GM18507 (cell line): ENCODE measurements around the gene OPHN1.

Source experiments
- DNase-seq: peaks from one replicate; pipeline ENCODE4 v3.0.0; 2011; ENCODE audit warnings: low read depth; ENCODE audit not compliant: insufficient read length; ENCODE audit errors: extremely low spot score
- FAIRE-seq: peaks from 2 replicates; lab custom pipeline; 2011; peaks lifted over from hg19 to GRCh38; lab: Jason Lieb, UNC

OPHN1 gene

GRCh38 chrX:68043713-68044438, 389.4 kb downstream of the OPHN1 start:
- DNase-seq (no peak), FAIRE-seq (no peak)

GRCh38 chrX:68041110-68041509, 392.2 kb downstream of the OPHN1 start:
- FAIRE-seq (no peak), DNase-seq (no peak)

GRCh38 chrX:68018248-68019203, 414.8 kb downstream of the OPHN1 start:
- DNase-seq, result no peak
- no peak for FAIRE-seq

- DNase-seq (no peak), FAIRE-seq (no peak)
Measured at GRCh38 chrX:67998540-67998939, 434.8 kb downstream of the OPHN1 start.
